Measurements from ENCODE around the gene DPP6.

The DPP6 gene

GRCh38 chr7:154867068-154867467 is 814.9 kb downstream of the DPP6 start:
- no peak for DNase-seq

- no peak for DNase-seq
These were observed 816.7 kb downstream of the DPP6 start for GRCh38 chr7:154868921-154869320.

- DNase-seq, result no peak
These were observed 817.2 kb downstream of the DPP6 start for GRCh38 chr7:154869436-154869835.

GRCh38 chr7:154871507-154871906 is 819.3 kb downstream of the DPP6 start:
- no peak for DNase-seq

GRCh38 chr7:154871928-154872750 is 819.9 kb downstream of the DPP6 start:
- DNase-seq, result no peak

GRCh38 chr7:154872811-154873499 is 820.8 kb downstream of the DPP6 start:
- DNase-seq, result no peak

- no peak for DNase-seq
These were observed 821.4 kb downstream of the DPP6 start for GRCh38 chr7:154873500-154874121.

- DNase-seq, result no peak
These were observed 822.4 kb downstream of the DPP6 start for GRCh38 chr7:154874409-154875113.

GRCh38 chr7:154875297-154875696 is 823.1 kb downstream of the DPP6 start:
- DNase-seq, result no peak

- no peak for DNase-seq
These were observed 824.3 kb downstream of the DPP6 start for GRCh38 chr7:154876516-154876915.

GRCh38 chr7:154877031-154877430 is 824.8 kb downstream of the DPP6 start:
- no peak for DNase-seq

- DNase-seq, result no peak
These were observed 827.4 kb downstream of the DPP6 start for GRCh38 chr7:154879629-154880028.

GRCh38 chr7:154880513-154880912 is 828.3 kb downstream of the DPP6 start:
- DNase-seq, result no peak

- no peak for DNase-seq
These were observed 828.8 kb downstream of the DPP6 start for GRCh38 chr7:154881026-154881425.

GRCh38 chr7:154881526-154881925 is 829.3 kb downstream of the DPP6 start:
- no peak for DNase-seq

GRCh38 chr7:154882931-154883474 is 830.8 kb downstream of the DPP6 start:
- no peak for DNase-seq

- DNase-seq, result no peak
These were observed 832.2 kb downstream of the DPP6 start for GRCh38 chr7:154884348-154884920.

GRCh38 chr7:154886591-154886990 is 834.4 kb downstream of the DPP6 start:
- no peak for DNase-seq

GRCh38 chr7:154888690-154889089 is 836.5 kb downstream of the DPP6 start:
- DNase-seq, result no peak

GRCh38 chr7:154892459-154892858 is 840.3 kb downstream of the DPP6 start:
- no peak for DNase-seq

- DNase-seq, result no peak
These were observed 843.9 kb downstream of the DPP6 start for GRCh38 chr7:154896076-154896475.
